B cell (primary cell): ENCODE data around the gene GPC5.

Source experiments
- EZH2 ChIP-seq: IDR thresholded peaks from 2 replicates; pipeline ENCODE4 v1.6.1; 2012; ENCODE audit warnings: borderline replicate concordance, low read depth, mild to moderate bottlenecking, moderate library complexity, low read length; ENCODE audit not compliant: insufficient read depth, poor library complexity, severe bottlenecking
- TF ChIP-seq, protein P1 (sequence below): fragments of 200-600 bp; IDR thresholded peaks from one replicate; pipeline ENCODE4 v1.8.0; 2022; ENCODE audit warnings: antibody characterized with exemption, mild to moderate bottlenecking

DNA sequence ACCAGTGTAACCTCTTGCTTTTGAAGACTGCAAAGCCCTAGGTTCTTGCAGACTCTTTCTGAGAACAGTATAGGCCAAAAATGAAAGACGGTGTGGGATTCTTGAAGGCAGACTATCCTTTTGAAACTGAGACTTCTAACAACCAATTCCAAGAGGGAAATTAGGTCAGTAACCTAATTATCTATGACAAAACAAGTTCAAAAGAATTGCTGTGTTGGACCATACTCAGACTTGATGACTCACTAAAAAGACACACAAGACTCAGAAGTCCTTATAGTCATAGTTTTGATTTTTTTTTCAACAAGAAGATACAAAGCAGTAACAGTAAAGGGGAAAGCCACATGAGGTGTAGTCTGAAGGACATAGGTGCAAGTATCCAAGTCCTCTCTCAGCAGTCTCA is 1204.1 kb downstream of the GPC5 start:
- TF ChIP-seq, protein P1, sequence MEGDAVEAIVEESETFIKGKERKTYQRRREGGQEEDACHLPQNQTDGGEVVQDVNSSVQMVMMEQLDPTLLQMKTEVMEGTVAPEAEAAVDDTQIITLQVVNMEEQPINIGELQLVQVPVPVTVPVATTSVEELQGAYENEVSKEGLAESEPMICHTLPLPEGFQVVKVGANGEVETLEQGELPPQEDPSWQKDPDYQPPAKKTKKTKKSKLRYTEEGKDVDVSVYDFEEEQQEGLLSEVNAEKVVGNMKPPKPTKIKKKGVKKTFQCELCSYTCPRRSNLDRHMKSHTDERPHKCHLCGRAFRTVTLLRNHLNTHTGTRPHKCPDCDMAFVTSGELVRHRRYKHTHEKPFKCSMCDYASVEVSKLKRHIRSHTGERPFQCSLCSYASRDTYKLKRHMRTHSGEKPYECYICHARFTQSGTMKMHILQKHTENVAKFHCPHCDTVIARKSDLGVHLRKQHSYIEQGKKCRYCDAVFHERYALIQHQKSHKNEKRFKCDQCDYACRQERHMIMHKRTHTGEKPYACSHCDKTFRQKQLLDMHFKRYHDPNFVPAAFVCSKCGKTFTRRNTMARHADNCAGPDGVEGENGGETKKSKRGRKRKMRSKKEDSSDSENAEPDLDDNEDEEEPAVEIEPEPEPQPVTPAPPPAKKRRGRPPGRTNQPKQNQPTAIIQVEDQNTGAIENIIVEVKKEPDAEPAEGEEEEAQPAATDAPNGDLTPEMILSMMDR: no peak
- no peak for TF ChIP-seq EZH2
